Globus pallidus (tissue), 1 donor: ENCODE data around the gene LAMA2.

Experiments
- DNase-seq: peaks from one replicate; pipeline ENCODE4 v3.0.0-alpha.2; 2015; ENCODE audit warnings: low spot score

Gene LAMA2

DNA sequence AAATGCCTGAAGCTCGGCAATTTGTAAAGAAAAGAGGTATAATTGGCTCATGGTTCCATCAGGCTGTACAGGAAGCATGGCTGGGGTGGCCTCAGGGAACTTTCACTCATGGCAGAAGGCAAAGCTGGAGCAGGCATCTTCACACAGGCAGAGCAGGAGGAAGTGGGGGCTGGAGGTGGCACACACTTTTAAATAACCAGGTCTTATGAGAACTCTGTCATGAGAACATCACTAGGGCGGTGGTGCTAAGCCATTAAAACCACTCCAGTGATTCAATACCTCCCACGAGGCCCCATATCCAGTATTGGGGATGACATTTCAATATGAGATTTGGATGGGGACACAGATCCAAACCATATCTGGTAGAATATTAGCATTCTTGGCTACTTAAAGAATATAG is 481.8 kb downstream of the LAMA2 start:
- no peak for DNase-seq

DNA sequence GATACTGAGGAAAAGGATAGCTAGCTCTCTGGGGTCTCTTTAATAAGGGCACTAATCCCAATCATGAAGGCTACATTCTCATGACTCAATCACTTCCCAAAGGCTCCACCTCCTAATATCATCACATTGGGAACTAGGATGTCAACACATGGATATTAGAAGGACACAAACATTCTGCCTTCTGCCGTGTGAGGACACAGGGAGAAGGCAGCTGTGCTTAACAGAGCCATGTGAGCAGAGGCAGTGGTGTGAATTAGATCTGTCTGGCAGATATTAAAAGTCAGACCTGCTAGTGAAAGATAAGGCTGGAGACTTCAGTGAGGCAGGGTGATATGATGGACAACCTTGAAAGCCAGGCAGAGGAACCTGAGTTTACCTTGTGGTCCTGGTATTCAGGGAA is 485.1 kb downstream of the LAMA2 start:
- DNase-seq, result no peak

DNA sequence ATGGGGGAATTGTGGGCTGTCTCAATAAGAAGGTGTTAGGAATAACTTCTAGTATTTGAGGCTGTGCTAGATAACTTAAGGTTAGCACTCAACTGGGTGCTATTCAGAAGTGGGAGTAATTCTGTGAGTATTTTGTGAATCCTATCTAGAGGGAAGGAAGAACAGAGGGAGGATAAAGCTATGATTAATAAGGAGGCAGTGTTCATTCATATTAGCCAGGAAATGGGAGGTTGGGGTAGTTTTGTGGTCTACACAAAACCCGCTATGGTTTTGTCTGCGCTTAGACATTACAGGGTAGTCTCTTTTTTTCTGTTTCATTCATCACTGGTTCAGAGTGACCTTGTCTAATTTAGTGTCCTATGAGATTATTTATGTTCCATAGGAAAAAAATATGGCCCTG is 486.0 kb downstream of the LAMA2 start:
- DNase-seq, result no peak

DNA sequence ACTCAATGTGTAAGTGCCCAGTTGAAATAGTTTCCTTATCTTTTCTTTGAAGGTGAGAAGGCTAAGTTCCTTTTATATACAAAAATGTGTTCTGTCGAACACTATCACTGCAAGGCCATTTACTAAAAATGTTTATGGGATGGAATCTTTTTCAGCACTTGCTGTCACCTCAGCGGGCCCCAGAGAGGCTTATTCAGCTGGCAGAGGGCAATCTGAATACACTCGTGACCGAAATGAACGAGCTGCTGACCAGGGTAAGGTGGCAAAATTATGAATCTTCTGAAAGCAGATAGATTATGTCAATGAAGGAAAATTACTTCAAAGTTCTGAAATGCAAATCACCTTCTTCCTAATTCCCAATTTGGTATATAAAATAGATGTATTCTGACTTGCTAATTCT is 486.8 kb downstream of the LAMA2 start:
- DNase-seq, result no peak

DNA sequence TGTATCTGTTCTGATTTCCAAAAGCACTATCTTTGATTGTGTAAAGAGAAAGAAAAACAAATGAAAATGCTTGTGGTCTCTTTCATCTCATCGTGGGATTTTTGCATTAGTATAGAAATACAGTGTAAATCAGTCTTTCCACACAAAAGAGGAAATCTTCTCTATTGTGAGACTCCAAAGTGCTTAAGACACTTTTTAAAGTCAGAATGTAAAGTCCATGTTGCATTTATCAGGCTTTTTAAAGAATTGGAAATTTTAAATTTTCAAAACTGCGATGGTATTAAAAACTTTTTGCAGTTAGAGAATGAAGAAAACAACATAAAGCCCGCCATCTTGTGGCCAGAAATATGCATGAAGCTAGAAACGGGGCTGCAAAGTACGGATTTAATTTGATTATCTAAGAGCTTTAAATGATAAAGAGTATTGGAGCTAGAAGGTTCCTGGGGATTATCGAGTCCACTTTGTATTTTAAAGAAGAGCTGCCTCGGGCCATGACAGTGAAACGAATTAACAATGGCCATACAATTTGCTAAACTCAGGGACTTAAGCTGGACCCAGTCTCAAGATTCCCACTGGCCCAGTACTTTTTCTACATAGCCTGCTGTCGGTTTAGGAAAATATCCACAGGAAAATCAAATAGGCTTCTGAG is 487.5 kb downstream of the LAMA2 start:
- DNase-seq, result peak; percentile 69

- DNase-seq, result no peak
Observed at GRCh38 chr6:129381885-129382284, 498.9 kb downstream of the LAMA2 start.

DNA sequence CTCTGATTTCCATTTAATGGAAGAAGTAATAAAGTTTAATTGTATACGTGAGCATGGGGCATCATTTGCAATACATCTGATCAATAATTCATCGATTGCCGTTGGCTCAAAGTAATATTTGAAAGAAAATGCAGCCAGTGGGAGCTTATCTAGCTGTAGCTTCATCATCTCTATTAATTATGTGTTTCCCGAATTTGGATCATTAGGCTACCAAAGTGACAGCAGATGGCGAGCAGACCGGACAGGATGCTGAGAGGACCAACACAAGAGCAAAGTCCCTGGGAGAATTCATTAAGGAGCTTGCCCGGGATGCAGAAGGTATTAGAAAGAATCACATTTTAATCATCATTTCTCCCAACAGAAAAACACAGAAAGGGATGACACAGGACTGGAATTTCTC is 500.0 kb downstream of the LAMA2 start:
- no peak for DNase-seq

GRCh38 chr6:129385117-129385516 is 502.2 kb downstream of the LAMA2 start:
- DNase-seq, result no peak

- no peak for DNase-seq
Observed at GRCh38 chr6:129390900-129391299, 508.0 kb downstream of the LAMA2 start.

- DNase-seq, result peak; percentile 18
Observed at GRCh38 chr6:129393654-129394053, 510.7 kb downstream of the LAMA2 start.

GRCh38 chr6:129398764-129399163 is 515.8 kb downstream of the LAMA2 start:
- DNase-seq, result no peak

GRCh38 chr6:129402244-129402643 is 519.3 kb downstream of the LAMA2 start:
- DNase-seq, result no peak

- no peak for DNase-seq
Observed at GRCh38 chr6:129411092-129411491, 528.2 kb downstream of the LAMA2 start.

DNA sequence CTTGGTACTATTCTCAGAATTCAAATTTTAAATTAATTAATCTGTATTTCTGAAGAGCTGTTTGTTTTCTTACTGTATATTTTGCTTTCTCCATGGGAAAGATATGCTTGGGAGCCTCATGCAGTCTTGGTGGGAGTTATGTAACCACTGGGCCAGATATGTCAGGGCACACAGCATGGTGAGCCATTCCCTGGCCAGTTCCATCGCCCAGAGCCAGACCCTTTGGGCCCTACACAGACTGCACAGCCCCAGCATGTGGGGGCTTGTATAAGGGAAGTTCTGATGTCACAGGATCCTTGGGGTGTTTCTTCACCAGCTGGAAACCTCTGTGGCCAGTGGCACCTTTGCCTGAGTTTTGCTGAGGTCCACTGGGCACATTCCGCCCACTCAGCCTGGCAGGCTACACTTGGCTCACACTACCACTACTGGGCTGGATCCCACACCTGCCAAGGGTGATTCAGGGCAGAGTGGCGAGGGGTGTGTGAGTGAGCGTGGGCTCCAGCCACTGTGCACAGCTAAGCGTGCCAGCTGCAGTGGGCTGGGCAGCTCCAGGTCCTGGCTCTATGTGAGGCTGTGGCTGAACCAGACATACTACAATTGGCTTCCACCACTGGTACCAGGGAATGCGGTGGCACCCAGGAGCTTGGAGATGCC is 533.5 kb downstream of the LAMA2 start:
- DNase-seq, result no peak

- no peak for DNase-seq
Observed at GRCh38 chr6:129417416-129418086, 534.6 kb downstream of the LAMA2 start.

- no peak for DNase-seq
Observed at GRCh38 chr6:129419324-129419723, 536.4 kb downstream of the LAMA2 start.

DNA sequence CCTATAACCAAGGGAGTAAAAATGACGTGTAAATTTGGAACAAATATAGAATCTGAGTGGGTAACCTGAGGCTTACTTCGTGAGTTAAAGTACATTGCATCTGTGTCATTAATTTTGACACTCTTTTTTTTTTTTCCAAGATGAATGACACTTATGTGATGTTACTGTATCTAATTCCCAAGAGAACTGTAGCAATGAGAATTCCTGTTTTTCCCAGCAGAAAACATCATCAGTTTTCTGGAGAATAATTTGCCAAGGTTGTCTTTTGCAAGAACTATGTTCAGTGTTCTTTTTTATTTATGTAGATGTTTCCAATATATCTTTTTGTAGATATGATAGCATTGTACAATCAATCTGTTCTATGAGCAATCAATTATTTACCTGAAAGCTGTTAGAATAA is 543.4 kb downstream of the LAMA2 start:
- no peak for DNase-seq

GRCh38 chr6:129429956-129430355 is 547.0 kb downstream of the LAMA2 start:
- no peak for DNase-seq

DNA sequence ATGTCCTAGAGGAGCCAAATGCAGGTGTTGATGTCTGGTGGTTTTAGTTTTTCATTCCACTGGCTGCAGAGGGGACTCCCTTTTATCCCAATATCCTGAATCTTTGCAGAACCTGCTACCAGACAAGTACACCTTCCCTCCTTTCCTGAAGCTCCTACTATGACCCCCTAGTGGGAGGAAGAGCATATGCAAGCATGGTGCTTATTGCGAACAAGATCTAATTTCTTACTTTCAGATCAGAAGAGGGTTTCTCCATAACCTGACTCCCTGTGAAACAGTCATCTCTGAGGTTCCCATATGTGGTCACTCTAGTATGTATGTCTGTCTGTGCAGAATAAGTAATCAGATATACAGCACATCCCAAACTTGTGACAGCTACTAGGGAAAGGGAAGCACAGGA is 549.8 kb downstream of the LAMA2 start:
- DNase-seq, result no peak

- DNase-seq, result no peak
Observed at GRCh38 chr6:129434091-129434490, 551.2 kb downstream of the LAMA2 start.

GRCh38 chr6:129440691-129441090 is 557.8 kb downstream of the LAMA2 start:
- peak; percentile 7 for DNase-seq

DNA sequence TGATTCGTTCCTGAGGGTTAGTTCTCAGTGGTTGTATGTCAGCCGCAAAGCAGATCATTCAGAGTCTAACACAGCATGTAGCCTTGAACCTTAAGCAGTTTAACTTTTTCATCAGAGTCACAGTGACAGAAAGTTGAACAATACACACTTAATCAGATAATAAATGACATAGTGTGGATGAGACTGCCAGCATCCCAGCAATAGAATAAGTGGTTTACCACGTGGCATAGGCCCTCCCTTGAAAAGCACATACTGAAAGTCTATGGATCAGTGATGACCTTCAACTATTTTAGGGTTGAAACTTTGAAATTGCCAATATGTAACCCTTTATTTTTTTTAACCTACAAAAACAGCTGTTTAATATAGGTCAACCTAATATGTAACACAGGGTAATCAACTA is 561.7 kb downstream of the LAMA2 start:
- DNase-seq, result no peak
